Mesodermal cell (in vitro differentiated cells): ENCODE measurements around the gene FTCD.

Experiments used
- H3K27ac ChIP-seq: 2 replicates; pipeline ENCODE4 v1.7.0; 2013; ENCODE audit warnings: mild to moderate bottlenecking, low read depth, low read length, moderate library complexity; ENCODE audit not compliant: severe bottlenecking
- H3K36me3 ChIP-seq: 2 replicates; pipeline ENCODE4 v1.7.1; 2013; ENCODE audit warnings: mild to moderate bottlenecking, low read length, moderate library complexity; ENCODE audit not compliant: control insufficient read depth, insufficient read depth
- H3K4me1 ChIP-seq: one replicate; pipeline ENCODE4 v1.7.1; 2013; ENCODE audit warnings: mild to moderate bottlenecking, low read length; ENCODE audit not compliant: insufficient read depth, control insufficient read depth, poor library complexity, severe bottlenecking
- H3K4me3 ChIP-seq: 2 replicates; pipeline ENCODE4 v1.7.0; 2013; ENCODE audit warnings: low read length, control low read depth, mild to moderate bottlenecking; ENCODE audit not compliant: insufficient read depth, poor library complexity, severe bottlenecking; ENCODE audit errors: extremely low read depth
- H3K9me3 ChIP-seq: 2 replicates; pipeline ENCODE4 v1.7.1; 2013; ENCODE audit warnings: mild to moderate bottlenecking, low read length, moderate library complexity; ENCODE audit not compliant: control insufficient read depth
- WGBS, 2 experiments: methylation state at CpG; one replicate each; pipeline ENCODE4 v1.1.5; 2013; ENCODE audit warnings: missing lambda C conversion rate in 2 of 2; ENCODE audit not compliant: insufficient coverage in 2 of 2; 5-methylcytosine and 5-hydroxymethylcytosine counted together

The FTCD gene

GRCh38 chr21:46157987-46158451 lies 2.6 kb upstream of the FTCD start:
- Histone ChIP-seq H3K4me3 (no peak overlapping the region), H3K27ac (no peak overlapping the region), H3K4me1 (peaks cover 4% of the 10 kb centered on the region), H3K36me3 (peaks cover 20% of the 10 kb centered on the region), H3K9me3 (peaks cover 9% of the 10 kb centered on the region)
- WGBS, 2 experiments: 94 to 96% methylated on average over 13 to 15 of the region's 15 CpGs

DNA sequence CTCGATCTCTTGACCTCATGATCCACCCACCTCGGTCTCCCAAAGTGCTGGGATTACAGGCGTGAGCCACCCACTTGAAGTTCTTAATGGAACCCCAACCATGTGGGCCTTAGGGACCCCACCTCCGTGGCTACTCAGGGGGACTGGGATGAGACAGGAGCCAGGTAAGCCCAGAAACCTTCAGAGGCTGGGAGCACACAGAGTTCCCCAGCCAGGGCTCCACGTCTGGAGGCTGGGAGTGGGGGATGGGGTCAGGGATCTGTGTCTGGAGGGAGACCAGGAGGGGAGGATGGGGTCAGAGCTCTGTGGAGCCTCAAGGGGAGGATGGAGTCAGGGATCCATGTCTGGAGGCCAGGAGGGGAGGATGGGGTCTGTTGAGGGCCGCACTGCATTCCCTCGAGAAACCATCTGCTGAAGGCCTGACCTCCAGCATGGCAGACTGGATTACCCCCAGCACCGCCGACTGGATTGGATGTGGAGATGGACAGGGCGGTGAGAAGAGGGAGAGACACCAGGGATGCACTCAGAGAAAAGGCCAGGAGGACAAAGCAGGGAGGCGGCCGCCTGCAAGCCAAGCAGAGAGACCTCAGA lies 2.1 kb upstream of the FTCD start:
- Histone ChIP-seq H3K4me3 (no peak overlapping the region), H3K4me1 (peaks cover 4% of the 10 kb centered on the region), H3K27ac (no peak overlapping the region), H3K36me3 (peaks cover 20% of the 10 kb centered on the region), H3K9me3 (peaks cover 9% of the 10 kb centered on the region)
- 93 to 94% methylated on average over 9 to 11 of the region's 12 CpGs for WGBS, 2 experiments

GRCh38 chr21:46156678-46157077 lies 1.3 kb upstream of the FTCD start:
- Histone ChIP-seq H3K4me3 (no peak overlapping the region), H3K9me3 (peaks cover 5% of the 10 kb centered on the region), H3K27ac (no peak overlapping the region), H3K4me1 (peaks cover 4% of the 10 kb centered on the region), H3K36me3 (peaks cover 17% of the 10 kb centered on the region)
- 94 to 98% methylated on average over 8 to 10 of the region's 10 CpGs for WGBS, 2 experiments

DNA sequence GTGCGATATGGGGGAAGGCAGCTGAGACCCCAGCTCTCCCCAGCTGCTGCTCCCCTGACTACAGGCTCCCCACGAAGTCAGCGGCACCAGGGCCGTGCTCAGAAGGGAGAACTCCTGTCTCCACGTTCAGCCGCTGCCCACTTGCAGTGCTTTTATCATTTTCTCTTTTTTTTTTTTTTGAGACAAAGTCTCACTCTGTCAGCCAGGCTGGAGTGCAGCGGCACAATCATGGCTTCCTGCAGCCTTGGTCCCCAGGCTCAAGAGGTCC lies 933 bp upstream of the FTCD start:
- Histone ChIP-seq H3K9me3 (peaks cover 4% of the 10 kb centered on the region), H3K36me3 (peaks cover 13% of the 10 kb centered on the region), H3K4me3 (no peak overlapping the region), H3K27ac (no peak overlapping the region), H3K4me1 (peaks cover 4% of the 10 kb centered on the region)
- 86 to 96% methylated on average over 5 to 7 of the region's 7 CpGs for WGBS, 2 experiments

DNA sequence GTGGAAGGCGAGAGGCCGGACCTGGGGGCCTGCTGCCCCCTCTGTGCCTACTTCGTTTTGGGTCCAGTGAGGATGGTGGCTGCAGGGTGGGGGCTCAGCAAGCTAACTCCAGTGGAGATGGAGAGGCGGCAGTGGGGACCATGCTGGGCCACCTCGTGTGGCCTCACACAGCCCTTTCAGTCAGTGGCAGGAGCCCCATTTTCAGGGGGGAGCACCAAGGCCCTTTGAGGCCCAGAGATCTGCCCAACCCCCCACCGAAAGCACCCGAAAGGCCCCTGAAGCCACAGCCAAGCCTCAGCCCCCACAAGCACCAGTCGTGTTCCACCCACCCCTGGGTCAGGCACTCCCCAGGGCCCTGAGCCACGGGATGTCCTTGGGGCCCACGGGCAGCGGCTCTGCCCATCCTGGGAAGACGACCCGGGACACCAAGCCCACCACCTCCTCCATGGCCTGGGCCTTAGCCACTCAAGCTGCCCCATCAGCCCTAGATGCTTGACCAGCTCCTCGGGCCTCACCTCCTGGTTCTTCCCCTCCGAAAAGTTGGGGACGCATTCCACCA lies 345 bp downstream of the FTCD start:
- Histone ChIP-seq H3K9me3 (no peaks in the 10 kb centered on the region), H3K36me3 (peaks cover 9% of the 10 kb centered on the region), H3K4me3 (no peak overlapping the region), H3K27ac (no peak overlapping the region), H3K4me1 (peaks cover 4% of the 10 kb centered on the region)
- 94 to 98% methylated on average over 14 to 16 of the region's 16 CpGs for WGBS, 2 experiments

GRCh38 chr21:46154155-46154954 lies 1.0 kb downstream of the FTCD start:
- peaks cover 2% of the 10 kb centered on the region for H3K36me3 ChIP-seq
- no peak overlapping the region for H3K4me3 ChIP-seq
- no peak overlapping the region for H3K27ac ChIP-seq
- H3K9me3 ChIP-seq: no peaks in the 10 kb centered on the region
- H3K4me1 ChIP-seq: peaks cover 4% of the 10 kb centered on the region
- 90 to 92% methylated on average over 39 of the region's 39 CpGs for WGBS, 2 experiments

GRCh38 chr21:46153247-46154154 lies 1.9 kb downstream of the FTCD start:
- no peak overlapping the region for H3K4me3 ChIP-seq

DNA sequence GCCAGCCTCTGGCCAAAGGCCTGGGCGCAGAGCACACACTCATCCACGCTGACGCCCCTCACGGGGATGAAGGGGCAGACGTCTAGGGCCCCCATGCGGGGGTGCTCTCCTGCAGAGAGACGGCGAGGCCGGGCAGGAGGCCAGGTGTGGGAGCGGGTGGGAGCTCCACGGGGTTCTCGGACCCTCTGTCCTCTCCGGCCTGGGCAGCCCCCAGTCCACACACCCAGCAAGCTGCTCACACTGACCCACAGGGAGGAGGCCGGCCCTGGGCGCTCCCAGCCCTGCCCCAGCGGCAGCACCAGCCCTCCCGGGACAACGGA lies 2.5 kb downstream of the FTCD start:
- 71 to 82% methylated on average over 13 to 18 of the region's 18 CpGs for WGBS, 2 experiments
- Histone ChIP-seq H3K27ac (no peak overlapping the region), H3K4me1 (peaks cover 4% of the 10 kb centered on the region), H3K36me3 (peaks cover 2% of the 10 kb centered on the region), H3K9me3 (no peaks in the 10 kb centered on the region), H3K4me3 (no peak overlapping the region)

More at GRCh38 chr21:46153247-46154154, 1.9 kb downstream of the FTCD start:
- 45 to 48% methylated on average over 22 to 27 of the region's 33 CpGs for WGBS, 2 experiments
- Histone ChIP-seq H3K36me3 (peaks cover 2% of the 10 kb centered on the region), H3K4me1 (peaks cover 4% of the 10 kb centered on the region), H3K9me3 (no peaks in the 10 kb centered on the region), H3K27ac (no peak overlapping the region)

DNA sequence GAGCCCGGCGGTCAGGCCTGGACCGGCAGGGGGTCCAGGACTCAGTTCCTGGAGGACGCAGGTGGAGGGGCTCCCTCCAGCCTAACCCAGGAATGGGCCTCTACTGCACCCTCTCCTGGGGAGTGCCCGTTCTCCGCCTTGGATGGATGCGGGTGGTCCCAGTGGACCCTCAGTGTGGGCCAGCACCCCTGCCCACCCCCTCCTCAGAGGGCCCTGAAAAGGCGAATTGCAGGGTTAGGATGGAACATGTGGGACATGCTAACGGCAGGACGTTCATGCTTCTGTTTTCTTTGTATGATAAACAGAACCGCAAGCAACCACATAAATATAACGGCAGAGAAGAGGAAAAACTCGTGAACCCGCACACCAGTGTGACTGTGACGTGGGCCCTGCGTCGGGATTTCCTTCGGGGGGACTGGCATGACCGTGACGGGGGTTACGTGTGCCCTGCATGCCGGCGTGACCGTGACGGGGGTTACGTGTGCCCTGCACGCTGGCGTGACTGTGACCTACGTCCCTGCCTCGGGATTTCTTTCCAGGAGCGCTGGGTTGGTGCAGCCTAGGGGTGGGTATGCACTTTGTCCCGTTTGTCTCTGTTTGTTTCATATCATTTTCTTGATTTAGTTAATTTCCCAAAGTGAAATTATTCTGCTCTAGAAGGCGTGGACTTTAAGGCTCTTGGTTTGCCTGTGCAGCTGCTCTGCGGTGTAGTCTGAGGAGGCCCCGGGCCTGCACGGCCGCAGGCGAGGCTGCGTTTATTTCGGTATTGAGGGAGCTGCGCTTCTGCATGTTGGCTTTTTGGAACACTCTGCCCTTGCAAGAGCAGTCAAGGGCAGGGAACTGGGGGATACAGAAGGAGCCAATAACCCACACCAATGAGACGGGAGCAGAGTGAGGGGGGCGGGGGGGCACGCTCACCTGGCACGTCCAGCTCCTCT lies 3.1 kb downstream of the FTCD start:
- no peaks in the 10 kb centered on the region for H3K9me3 ChIP-seq
- peaks cover 4% of the 10 kb centered on the region for H3K4me1 ChIP-seq
- 93 to 95% methylated on average over 38 to 40 of the region's 45 CpGs for WGBS, 2 experiments
- no peak overlapping the region for H3K27ac ChIP-seq
- H3K4me3 ChIP-seq: no peak overlapping the region
- peaks cover 2% of the 10 kb centered on the region for H3K36me3 ChIP-seq
